B cell (primary cell): ENCODE results near the gene MAP3K5.

Experiments used
- EZH2 ChIP-seq: IDR thresholded peaks from 2 replicates; pipeline ENCODE4 v1.6.1; 2012; ENCODE audit warnings: borderline replicate concordance, low read depth, mild to moderate bottlenecking, moderate library complexity, low read length; ENCODE audit not compliant: insufficient read depth, poor library complexity, severe bottlenecking
- TF ChIP-seq, protein P1 (sequence below): fragments of 200-600 bp; IDR thresholded peaks from one replicate; pipeline ENCODE4 v1.8.0; 2022; ENCODE audit warnings: antibody characterized with exemption, mild to moderate bottlenecking

DNA sequence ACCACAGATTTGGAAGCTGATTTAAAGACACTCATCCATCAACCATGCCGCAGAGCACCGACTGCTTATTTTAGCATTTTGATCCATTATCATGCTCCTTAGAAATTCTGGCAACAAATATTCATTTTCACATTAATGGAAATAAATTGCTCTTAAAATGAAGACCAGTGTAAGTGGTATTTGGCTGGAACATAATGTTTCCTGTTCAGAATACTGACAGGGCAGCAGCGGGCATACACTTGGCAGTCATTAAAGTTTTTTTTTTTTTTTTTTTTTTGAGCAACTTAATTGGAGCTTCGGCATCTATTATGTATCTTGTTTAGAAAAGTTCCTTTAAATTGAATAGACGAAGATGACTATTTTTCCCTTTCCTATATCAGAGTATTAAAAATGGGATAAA, 47.4 kb downstream of the MAP3K5 start:
- TF ChIP-seq, protein P1, sequence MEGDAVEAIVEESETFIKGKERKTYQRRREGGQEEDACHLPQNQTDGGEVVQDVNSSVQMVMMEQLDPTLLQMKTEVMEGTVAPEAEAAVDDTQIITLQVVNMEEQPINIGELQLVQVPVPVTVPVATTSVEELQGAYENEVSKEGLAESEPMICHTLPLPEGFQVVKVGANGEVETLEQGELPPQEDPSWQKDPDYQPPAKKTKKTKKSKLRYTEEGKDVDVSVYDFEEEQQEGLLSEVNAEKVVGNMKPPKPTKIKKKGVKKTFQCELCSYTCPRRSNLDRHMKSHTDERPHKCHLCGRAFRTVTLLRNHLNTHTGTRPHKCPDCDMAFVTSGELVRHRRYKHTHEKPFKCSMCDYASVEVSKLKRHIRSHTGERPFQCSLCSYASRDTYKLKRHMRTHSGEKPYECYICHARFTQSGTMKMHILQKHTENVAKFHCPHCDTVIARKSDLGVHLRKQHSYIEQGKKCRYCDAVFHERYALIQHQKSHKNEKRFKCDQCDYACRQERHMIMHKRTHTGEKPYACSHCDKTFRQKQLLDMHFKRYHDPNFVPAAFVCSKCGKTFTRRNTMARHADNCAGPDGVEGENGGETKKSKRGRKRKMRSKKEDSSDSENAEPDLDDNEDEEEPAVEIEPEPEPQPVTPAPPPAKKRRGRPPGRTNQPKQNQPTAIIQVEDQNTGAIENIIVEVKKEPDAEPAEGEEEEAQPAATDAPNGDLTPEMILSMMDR, result no peak
- TF ChIP-seq EZH2, result no peak
